Stomach smooth muscle (tissue), 2 donors: ENCODE measurements around the gene PIK3R2.

Experiments
- H3K27ac ChIP-seq: one replicate; pipeline ENCODE4 v1.7.0; 2013; ENCODE audit warnings: mild to moderate bottlenecking, low read length, inconsistent platforms
- H3K27me3 ChIP-seq, 2 donors: one replicate each; pipeline ENCODE4 v1.7.0; 2013; ENCODE audit warnings: low read length in 2 of 2; ENCODE audit not compliant: insufficient read depth in 2 of 2, control insufficient read depth in 1 of 2
- H3K36me3 ChIP-seq, 2 donors: one replicate each; pipeline ENCODE4 v1.7.0; 2013; ENCODE audit warnings: low read length in 2 of 2; ENCODE audit not compliant: control insufficient read depth in 2 of 2, insufficient read depth in 2 of 2
- H3K4me1 ChIP-seq: one replicate; pipeline ENCODE4 v1.7.0; 2013; ENCODE audit warnings: low read length; ENCODE audit not compliant: control insufficient read depth, insufficient read depth
- H3K4me3 ChIP-seq, 2 donors: one replicate each; pipeline ENCODE4 v1.7.0; 2013; ENCODE audit warnings: low read length in 2 of 2
- H3K9ac ChIP-seq, 2 donors: one replicate each; pipeline ENCODE4 v1.7.0; 2013; ENCODE audit warnings: low read length in 2 of 2, mild to moderate bottlenecking in 1 of 2
- H3K9me3 ChIP-seq, 2 donors: one replicate each; pipeline ENCODE4 v1.7.0; 2013; ENCODE audit warnings: low read length in 2 of 2; ENCODE audit not compliant: control insufficient read depth in 2 of 2
- donor health status: healthy.
- donor health status: Pancreatic carcinoma.

Gene PIK3R2

DNA sequence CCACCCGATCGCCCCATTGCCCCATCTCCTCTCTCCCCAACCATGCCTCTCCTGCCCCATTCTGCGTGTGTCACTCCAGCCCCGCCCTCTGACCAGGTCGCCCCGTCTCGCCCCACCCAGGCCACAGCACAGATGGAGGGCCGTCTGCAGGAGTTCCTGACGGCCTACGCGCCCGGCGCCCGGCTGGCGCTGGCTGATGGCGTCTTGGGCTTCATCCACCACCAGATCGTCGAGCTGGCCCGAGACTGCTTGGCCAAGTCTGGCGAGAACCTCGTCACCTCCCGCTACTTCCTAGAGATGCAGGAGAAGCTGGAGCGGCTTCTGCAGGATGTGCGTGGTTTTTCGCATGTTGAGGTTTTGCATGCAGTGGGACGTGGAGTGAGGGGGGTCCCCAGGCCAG is 29.1 kb upstream of the PIK3R2 start:
- H3K4me3 ChIP-seq: no peak overlapping the region
- H3K4me1 ChIP-seq: peaks cover 5% of the 10 kb centered on the region
- H3K9me3 ChIP-seq: no peaks in the 10 kb centered on the region
- no peak overlapping the region for H3K9ac ChIP-seq
- no peaks in the 10 kb centered on the region for H3K27me3 ChIP-seq
- H3K36me3 ChIP-seq: peaks cover 0 to 5% of the 10 kb centered on the region in 2 donors
- H3K27ac ChIP-seq: no peak overlapping the region

DNA sequence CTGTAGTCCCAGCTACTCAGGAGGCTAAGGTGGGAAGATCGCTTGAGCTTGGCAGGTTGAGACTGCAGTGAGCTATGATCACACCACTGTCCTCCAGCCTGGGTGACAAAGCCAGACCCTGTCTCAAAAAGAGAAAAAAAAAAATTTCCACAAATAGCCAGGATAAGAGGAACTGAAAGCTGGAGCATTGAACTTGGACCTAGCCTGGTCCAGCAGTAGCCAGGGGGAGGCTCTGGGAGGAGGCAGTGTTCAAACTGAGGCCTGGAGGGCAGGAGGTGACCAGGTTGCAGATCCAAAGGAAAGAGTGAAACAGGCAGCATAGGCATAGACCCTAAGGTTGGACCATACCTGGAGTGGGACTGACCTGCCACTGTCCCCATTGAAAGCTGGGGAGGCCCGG is 26.9 kb upstream of the PIK3R2 start:
- Histone ChIP-seq H3K27me3 (no peaks in the 10 kb centered on the region), H3K4me3 (no peak overlapping the region), H3K36me3 (peaks cover 0 to 5% of the 10 kb centered on the region in 2 donors), H3K9ac (no peak overlapping the region), H3K4me1 (no peaks in the 10 kb centered on the region), H3K27ac (no peak overlapping the region), H3K9me3 (no peaks in the 10 kb centered on the region)

DNA sequence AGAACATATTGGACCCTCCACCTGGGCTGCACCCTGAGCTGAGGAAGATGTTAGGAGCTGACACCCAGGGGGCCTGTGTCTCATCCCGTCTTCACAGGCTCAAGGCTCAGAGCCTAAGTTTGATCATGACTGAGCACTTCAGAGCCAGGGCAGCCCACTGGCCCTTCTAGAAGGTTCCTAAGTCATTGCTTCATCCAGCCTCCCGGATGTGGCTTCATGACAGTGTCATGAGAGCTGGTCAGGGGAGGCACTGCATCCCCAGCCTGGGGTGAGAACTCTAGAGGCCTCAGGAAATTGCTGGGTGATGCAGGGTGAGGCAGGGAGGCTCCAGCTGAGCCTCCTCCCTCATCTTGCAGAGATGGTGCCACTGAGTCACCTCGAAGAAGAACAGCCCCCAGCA is 24.9 kb upstream of the PIK3R2 start:
- peaks cover 2 to 10% of the 10 kb centered on the region in 2 donors for H3K36me3 ChIP-seq
- H3K4me3 ChIP-seq: no peak overlapping the region
- no peaks in the 10 kb centered on the region for H3K27me3 ChIP-seq
- no peak overlapping the region for H3K27ac ChIP-seq
- no peaks in the 10 kb centered on the region for H3K9me3 ChIP-seq
- H3K9ac ChIP-seq: no peak overlapping the region
- no peaks in the 10 kb centered on the region for H3K4me1 ChIP-seq

DNA sequence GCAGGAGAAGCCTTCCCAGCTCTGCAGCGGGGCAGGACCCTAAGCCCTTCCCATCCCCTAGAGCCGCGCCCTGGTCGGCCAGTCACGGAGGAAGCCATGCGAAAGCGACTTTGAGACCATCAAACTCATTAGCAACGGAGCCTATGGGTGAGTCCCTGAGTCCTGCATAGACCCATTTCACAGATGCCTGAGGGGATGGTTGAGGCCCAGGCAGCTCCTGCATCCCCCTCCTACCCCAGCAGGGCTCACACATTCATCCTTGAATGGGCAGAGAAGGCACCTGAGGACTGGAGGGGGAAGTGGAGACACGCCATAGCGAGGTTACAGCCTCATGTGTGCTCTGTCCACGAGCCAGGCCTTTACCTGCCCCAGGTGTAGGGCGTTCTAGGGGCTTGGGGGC is 24.2 kb upstream of the PIK3R2 start:
- no peak overlapping the region for H3K27ac ChIP-seq

DNA sequence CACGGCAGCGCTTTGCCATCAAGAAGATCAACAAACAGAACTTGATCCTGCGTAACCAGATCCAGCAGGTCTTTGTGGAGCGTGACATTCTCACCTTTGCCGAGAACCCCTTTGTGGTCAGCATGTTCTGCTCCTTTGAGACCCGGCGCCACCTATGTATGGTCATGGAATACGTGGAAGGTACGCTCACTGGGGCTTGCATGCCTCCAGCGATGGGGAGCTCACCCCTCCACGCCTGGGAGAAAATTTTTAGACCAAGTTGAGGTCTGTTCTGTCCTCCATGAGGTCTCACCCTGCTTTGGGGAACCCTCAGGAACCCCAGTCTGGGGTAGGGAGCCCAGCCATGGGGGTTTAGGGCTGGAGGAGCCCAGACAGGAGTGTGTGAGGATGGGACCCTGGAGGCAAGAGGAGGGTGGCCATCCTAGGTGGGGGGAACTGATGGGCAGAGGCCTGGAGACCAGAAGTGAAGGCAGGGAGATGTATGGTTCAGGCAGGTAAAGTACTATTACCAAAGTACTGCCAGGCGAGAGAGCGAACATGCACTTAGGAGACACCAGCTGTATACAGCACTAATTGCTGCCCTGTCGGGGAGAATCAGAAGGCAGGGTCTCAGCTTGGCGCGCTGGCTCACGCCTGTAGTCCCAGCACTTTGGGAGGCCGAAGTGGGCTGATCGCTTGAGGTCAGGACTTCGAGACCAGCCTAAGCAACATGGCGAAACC is 22.3 kb upstream of the PIK3R2 start:
- H3K4me3 ChIP-seq: no peak overlapping the region
- no peak overlapping the region for H3K27ac ChIP-seq
- H3K36me3 ChIP-seq: peaks cover 2 to 5% of the 10 kb centered on the region in 2 donors
- no peak overlapping the region for H3K9ac ChIP-seq
- H3K4me1 ChIP-seq: no peaks in the 10 kb centered on the region
- H3K9me3 ChIP-seq: no peaks in the 10 kb centered on the region
- no peaks in the 10 kb centered on the region for H3K27me3 ChIP-seq

More for the DNA sequence above, 24.2 kb upstream of the PIK3R2 start:
- H3K9me3 ChIP-seq: no peaks in the 10 kb centered on the region
- H3K4me1 ChIP-seq: no peaks in the 10 kb centered on the region
- no peak overlapping the region for H3K9ac ChIP-seq
- H3K4me3 ChIP-seq: no peak overlapping the region
- no peaks in the 10 kb centered on the region for H3K27me3 ChIP-seq
- peaks cover 2 to 10% of the 10 kb centered on the region in 2 donors for H3K36me3 ChIP-seq

DNA sequence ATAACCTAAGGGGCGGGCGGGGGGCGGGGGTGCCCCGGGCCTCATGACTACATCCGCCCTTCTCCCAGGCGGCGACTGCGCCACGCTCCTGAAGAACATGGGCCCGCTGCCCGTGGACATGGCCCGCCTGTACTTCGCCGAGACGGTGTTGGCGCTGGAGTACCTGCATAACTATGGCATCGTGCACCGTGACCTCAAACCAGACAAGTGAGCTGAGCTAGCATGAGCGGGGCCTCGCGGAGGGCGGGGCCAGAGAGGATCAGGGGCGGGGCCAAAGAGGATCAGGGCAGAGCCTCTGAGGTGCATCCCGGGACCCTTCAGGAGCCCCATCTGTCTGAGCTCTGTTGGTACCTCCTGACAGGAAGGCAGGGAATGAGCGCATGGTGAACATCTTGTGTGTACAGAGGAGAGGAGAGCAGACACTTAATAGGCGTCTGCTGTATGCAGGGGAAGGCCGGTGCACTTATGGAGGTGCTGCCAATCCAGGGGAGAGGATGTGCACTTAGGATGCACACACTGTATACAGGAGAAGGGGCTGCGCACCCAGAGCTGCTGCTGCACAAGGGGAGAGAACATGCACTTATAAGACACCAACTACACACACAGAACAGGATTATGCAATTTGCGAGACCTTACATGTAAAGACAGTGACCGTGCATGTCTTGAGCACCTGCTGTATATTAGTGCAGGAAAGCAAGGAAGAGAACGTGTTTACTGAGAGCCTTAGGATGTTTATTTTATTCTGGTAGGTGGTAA is 20.9 kb upstream of the PIK3R2 start:
- Histone ChIP-seq H3K27ac (no peak overlapping the region), H3K4me1 (no peaks in the 10 kb centered on the region), H3K4me3 (no peak overlapping the region), H3K9ac (no peak overlapping the region), H3K9me3 (no peaks in the 10 kb centered on the region), H3K27me3 (no peaks in the 10 kb centered on the region), H3K36me3 (peaks cover 2 to 5% of the 10 kb centered on the region in 2 donors)

DNA sequence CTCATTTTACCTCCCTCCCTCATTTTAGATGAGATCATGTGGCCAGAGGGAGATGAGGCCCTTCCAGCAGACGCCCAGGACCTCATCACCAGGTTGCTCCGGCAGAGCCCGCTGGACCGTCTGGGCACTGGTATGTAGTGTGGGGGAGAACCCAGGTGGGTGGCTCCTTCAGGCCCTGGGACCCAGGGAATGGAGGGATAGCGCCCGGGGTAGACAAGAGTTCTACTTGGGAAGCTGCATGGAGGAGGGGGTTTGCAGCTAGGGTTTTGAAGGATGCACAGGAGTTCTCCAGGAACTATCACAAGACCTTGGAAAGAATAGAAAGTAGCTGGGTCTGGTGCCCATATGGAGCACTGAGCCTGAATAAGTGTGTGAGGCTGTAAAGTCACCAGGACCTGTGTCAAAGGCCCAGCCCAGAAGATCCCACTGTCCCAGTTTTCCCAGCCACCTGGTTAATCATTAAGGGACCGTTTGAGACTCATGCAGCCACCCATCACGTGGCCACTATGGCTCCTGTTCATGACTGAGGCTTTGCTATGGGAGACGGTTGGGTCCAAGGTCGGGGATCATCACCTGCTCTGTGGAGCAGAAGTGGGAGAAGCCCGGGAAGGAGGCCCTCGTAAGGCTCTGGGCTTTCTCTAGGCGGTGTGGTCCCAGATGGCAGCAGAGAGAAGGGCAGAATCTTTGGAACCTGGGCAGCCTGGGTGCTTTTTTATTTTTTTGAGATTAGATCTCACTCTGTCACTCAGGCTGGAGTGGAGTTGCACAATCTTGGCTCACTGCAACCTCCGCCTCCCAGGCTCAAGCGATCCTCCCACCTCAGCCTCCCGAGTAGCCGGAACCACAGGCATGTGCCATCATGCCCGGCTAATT is 17.0 kb upstream of the PIK3R2 start:
- Histone ChIP-seq H3K27ac (no peak overlapping the region), H3K36me3 (peaks cover 2 to 8% of the 10 kb centered on the region in 2 donors), H3K9ac (no peak overlapping the region), H3K9me3 (no peaks in the 10 kb centered on the region), H3K4me3 (no peak overlapping the region), H3K4me1 (no peaks in the 10 kb centered on the region), H3K27me3 (no peaks in the 10 kb centered on the region)

DNA sequence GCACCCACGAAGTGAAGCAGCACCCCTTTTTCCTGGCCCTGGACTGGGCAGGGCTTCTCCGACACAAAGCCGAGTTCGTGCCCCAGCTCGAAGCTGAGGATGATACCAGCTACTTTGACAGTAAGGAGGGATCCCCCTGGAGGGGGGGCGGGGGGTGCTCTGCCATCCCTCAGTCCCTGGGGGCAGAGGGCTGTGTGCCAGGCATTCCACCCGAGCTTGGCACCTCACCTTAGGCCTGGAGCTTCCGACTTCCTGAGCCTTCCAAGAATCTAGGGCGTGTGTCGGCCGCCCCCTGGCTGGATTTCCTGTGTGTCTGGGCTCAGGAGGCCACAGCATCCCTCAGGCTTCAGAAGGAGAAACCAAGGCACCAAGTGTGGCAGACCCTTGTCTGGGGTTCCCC is 15.7 kb upstream of the PIK3R2 start:
- no peak overlapping the region for H3K27ac ChIP-seq
- H3K4me1 ChIP-seq: no peaks in the 10 kb centered on the region
- H3K27me3 ChIP-seq: no peaks in the 10 kb centered on the region
- H3K9ac ChIP-seq: no peak overlapping the region
- H3K36me3 ChIP-seq: peaks cover 2 to 10% of the 10 kb centered on the region in 2 donors
- no peak overlapping the region for H3K4me3 ChIP-seq
- no peaks in the 10 kb centered on the region for H3K9me3 ChIP-seq

DNA sequence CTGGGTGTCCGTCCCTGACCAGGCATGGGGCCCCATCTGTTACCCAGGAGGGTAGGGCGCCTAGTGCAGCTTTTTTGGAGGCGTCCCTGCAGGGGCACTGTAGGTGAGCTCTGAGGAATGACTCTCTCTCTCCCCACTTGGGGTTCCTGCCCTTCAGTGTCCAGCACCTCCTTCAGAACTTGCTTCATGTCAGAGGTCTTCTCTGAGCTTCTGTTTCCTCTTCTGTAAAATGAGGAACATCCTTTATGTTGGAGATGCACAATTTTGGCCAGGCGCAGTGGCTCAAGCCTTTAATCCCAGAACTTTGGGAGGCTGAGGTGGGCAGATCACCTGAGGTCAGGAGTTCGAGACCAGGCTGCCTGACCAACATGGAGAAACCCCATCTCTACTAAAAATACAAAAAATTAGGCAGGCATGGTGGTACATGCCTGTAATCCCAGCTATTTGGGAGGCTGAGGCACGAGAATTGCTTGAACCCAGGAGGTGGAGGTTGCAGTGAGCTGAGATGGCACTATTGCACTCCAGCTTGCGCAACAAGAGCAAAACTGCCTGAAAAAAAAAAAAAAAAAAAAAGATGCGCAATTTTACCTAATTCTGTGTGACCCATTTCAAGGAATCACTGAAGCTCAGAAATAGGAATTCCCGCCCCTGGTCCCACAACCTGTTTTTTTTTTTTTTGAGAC is 15.2 kb upstream of the PIK3R2 start:
- no peak overlapping the region for H3K4me3 ChIP-seq
- H3K9ac ChIP-seq: no peak overlapping the region
- no peaks in the 10 kb centered on the region for H3K9me3 ChIP-seq
- no peak overlapping the region for H3K27ac ChIP-seq
- no peaks in the 10 kb centered on the region for H3K4me1 ChIP-seq
- peaks cover 0 to 7% of the 10 kb centered on the region in 2 donors for H3K36me3 ChIP-seq
- H3K27me3 ChIP-seq: no peaks in the 10 kb centered on the region

DNA sequence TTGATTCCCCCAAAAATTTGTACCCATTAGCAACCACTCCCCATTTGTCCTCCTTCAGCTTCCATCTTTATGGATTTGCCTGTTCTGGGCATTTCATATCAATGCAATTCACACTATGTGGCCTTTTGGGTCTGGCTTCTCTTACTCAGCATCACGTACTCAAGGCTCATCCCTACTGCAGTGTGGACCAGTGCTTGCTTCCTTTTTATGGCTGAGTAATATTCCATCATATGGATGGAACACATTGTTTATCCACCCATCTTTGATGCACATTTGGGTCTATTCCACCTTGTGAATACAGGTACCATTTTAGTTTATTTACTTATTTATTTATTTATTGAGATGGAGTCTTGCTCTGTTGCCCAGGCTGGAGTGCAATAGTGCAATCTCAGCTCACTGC is 12.5 kb upstream of the PIK3R2 start:
- H3K9me3 ChIP-seq: no peaks in the 10 kb centered on the region
- no peak overlapping the region for H3K9ac ChIP-seq
- H3K36me3 ChIP-seq: peaks cover 4 to 8% of the 10 kb centered on the region in 2 donors
- H3K4me3 ChIP-seq: no peak overlapping the region
- H3K27ac ChIP-seq: no peak overlapping the region
- H3K27me3 ChIP-seq: no peaks in the 10 kb centered on the region
- H3K4me1 ChIP-seq: no peaks in the 10 kb centered on the region
